ENCODE data around the gene CALCR.

DNA sequence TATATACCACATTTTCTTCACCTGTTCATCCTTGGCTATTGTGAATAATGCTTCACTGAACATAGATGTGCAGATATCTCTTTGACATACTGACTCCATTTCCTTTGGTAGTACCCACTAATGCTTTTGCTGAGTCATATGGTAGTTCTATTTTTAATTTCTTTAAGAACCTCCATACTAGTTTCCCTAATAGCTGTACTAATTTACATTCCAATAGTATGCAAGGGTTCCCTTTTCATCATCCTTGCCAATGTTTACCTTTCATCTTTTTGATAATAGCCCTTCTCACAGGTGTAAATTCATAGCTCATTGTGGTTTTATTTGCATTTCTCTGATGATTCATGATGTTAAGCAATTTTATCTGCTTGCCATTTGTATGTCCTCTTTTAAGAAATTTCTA lies 159.9 kb downstream of the CALCR start:
- TF ChIP-seq POLR2AphosphoS5 (IDR thresholded peaks at IDR 0.05; ENCODE audit: low read depth, low read length), result no peak
- no peak for TF ChIP-seq TAF1 (IDR thresholded peaks at IDR 0.05; ENCODE audit: borderline replicate concordance, low read depth, low read length)
